Hepatocyte (in vitro differentiated cells): Measurements from ENCODE around the gene FGFR4.

ENCODE experiments used
- CTCF ChIP-seq: fragments of 200-600 bp; sonication (generic); IDR thresholded peaks from 2 replicates; pipeline ENCODE4 v1.5.1; 2016; ENCODE audit warnings: antibody characterized with exemption, mild to moderate bottlenecking; ENCODE audit not compliant: poor library complexity
- EZH2 ChIP-seq: fragments of 200-600 bp; sonication (generic); IDR thresholded peaks from 2 replicates; pipeline ENCODE4 v1.6.1; 2016; ENCODE audit warnings: antibody characterized with exemption, mild to moderate bottlenecking, borderline replicate concordance
- EZH2phosphoT487 ChIP-seq: fragments of 200-600 bp; sonication (generic); IDR thresholded peaks from one replicate; pipeline ENCODE4 v1.6.1; 2018; ENCODE audit warnings: antibody characterized with exemption, mild to moderate bottlenecking, low read depth, moderate library complexity; ENCODE audit not compliant: unreplicated experiment, severe bottlenecking

- TF ChIP-seq CTCF (no peak), EZH2 (no peak), EZH2phosphoT487 (no peak)
Measured at GRCh38 chr5:177077335-177077734, 9.4 kb upstream of the FGFR4 start.
